GM21390 (cell line): ENCODE data around the gene LILRB5.
"Not testable (repeated sequence)": the region's sequence is repeated elsewhere in the genome, so short reads cannot be mapped to it uniquely, and the experiment has no call there.

Experiments used
- ATAC-seq: cut with Tn5 transposase; IDR thresholded peaks from one replicate; pipeline ENCODE4 v1.9.1; 2021; ENCODE audit not compliant: unreplicated experiment

Gene LILRB5

GRCh38 chr19:54277111-54277615, 20.1 kb upstream of the LILRB5 start:
- not testable (repeated sequence) for ATAC-seq

- ATAC-seq, result no peak
Measured at GRCh38 chr19:54275951-54276350, 18.9 kb upstream of the LILRB5 start.

GRCh38 chr19:54274516-54274915, 17.4 kb upstream of the LILRB5 start:
- not testable (repeated sequence) for ATAC-seq

- no peak for ATAC-seq
Measured at GRCh38 chr19:54273821-54274220, 16.7 kb upstream of the LILRB5 start.

- ATAC-seq, result not testable (repeated sequence)
Measured at GRCh38 chr19:54272181-54272580, 15.1 kb upstream of the LILRB5 start.

- ATAC-seq, result not testable (repeated sequence)
Measured at GRCh38 chr19:54271587-54271986, 14.5 kb upstream of the LILRB5 start.

- no peak for ATAC-seq
Measured at GRCh38 chr19:54271106-54271505, 14.0 kb upstream of the LILRB5 start.

GRCh38 chr19:54268936-54269335, 11.9 kb upstream of the LILRB5 start:
- ATAC-seq, result no peak

- ATAC-seq, result no peak
Measured at GRCh38 chr19:54266133-54266532, 9.1 kb upstream of the LILRB5 start.

- no peak for ATAC-seq
Measured at GRCh38 chr19:54262470-54262869, 5.4 kb upstream of the LILRB5 start.

- ATAC-seq, result no peak
Measured at GRCh38 chr19:54262066-54262465, 5.0 kb upstream of the LILRB5 start.

- ATAC-seq, result no peak
Measured at GRCh38 chr19:54256250-54257115, 590 bp downstream of the LILRB5 start.

GRCh38 chr19:54255105-54255775, 1.8 kb downstream of the LILRB5 start:
- no peak for ATAC-seq

- ATAC-seq, result no peak
Measured at GRCh38 chr19:54254195-54254906, 2.7 kb downstream of the LILRB5 start.

- ATAC-seq, result no peak
Measured at GRCh38 chr19:54253331-54254194, 3.5 kb downstream of the LILRB5 start.

GRCh38 chr19:54252845-54253244, 4.2 kb downstream of the LILRB5 start:
- no peak for ATAC-seq

GRCh38 chr19:54252243-54252642, 4.8 kb downstream of the LILRB5 start:
- no peak for ATAC-seq

GRCh38 chr19:54248016-54248601, 9.0 kb downstream of the LILRB5 start:
- no peak for ATAC-seq

GRCh38 chr19:54247106-54247930, 9.8 kb downstream of the LILRB5 start:
- ATAC-seq, result no peak
